Heart right ventricle (tissue), 16 donors: ENCODE results near the gene FOXJ3. TPM values are rescaled to one million over a fixed set of nuclear protein-coding genes. Genes with fewer than 3 reads are reported as not detected.
A peak's percentile ranks its signal among the peaks of the same experiment; 100 is the strongest.

ENCODE experiments used
- ATAC-seq, 8 donors: fragments of 200-7000 bp; cut with Tn5 transposase; one replicate each; pipeline ENCODE4 v1.9.1; 2020; ENCODE audit warnings: mild to moderate bottlenecking in 8 of 8, moderate library complexity in 8 of 8, moderate number of reproducible peaks in 1 of 8
- DNase-seq, 2 donors: peaks; one replicate each; pipeline ENCODE4 v3.0.0-alpha.2; 2020
- H3K27ac ChIP-seq, 10 donors: fragments of 200-600 bp; sonication (generic) in 2 of 10; one replicate each; pipeline versions ENCODE4 v1.5.0 to v1.8.0; 2020 to 2022; ENCODE audit warnings: mild to moderate bottlenecking in 3 of 10
- H3K27me3 ChIP-seq, 7 donors: fragments of 200-600 bp; one replicate each; pipeline ENCODE4 v1.8.0; 2021 to 2022; ENCODE audit warnings: mild to moderate bottlenecking in 2 of 7
- H3K36me3 ChIP-seq, 9 donors: fragments of 200-600 bp; sonication (generic) in 1 of 9; one replicate each; pipeline versions ENCODE4 v1.5.0 to v1.8.0; 2020 to 2022; ENCODE audit warnings: mild to moderate bottlenecking in 2 of 9
- H3K4me1 ChIP-seq, 9 donors: fragments of 200-600 bp; sonication (generic) in 1 of 9; one replicate each; pipeline versions ENCODE4 v1.5.0 to v1.8.0; 2020 to 2022; ENCODE audit warnings: mild to moderate bottlenecking in 4 of 9
- H3K4me3 ChIP-seq, 10 donors: fragments of 200-600 bp; sonication (generic) in 2 of 10; one replicate each; pipeline versions ENCODE4 v1.5.0 to v1.8.0; 2020 to 2022; ENCODE audit warnings: mild to moderate bottlenecking in 7 of 10, moderate library complexity in 2 of 10
- H3K9me3 ChIP-seq, 11 donors: fragments of 200-600 bp in 10 of 11; sonication (generic) in 2 of 11; one replicate each; pipeline versions ENCODE4 v1.5.0 to v1.8.0; 2013 to 2022; ENCODE audit warnings: mild to moderate bottlenecking in 2 of 11, control low read depth in 1 of 11, moderate library complexity in 1 of 11
- WGBS, 2 donors: extraction: QIAGEN DNeasy Blood & Tissue Kit; methylation state at CpG; one replicate each; pipeline ENCODE4 v1.1.7; 2013; ENCODE audit warnings: inconsistent platforms in 1 of 2; 5-methylcytosine and 5-hydroxymethylcytosine counted together
- intact Hi-C, 10 donors: fragments of 100-400 bp; cut with DNase I; formaldehyde crosslinking; loops; one replicate each; pipeline versions ENCODE4 v1.11.1 to v1.14.2; 2022
- polyA plus RNA-seq, 2 donors: library from polyadenylated mRNA; stranded (reverse); fragments of 200-250 nt; gene quantifications; one replicate each; pipeline ENCODE4 v1.2.3, GENCODE V29; 2013
- total RNA-seq, 10 donors: library from RNA; stranded (reverse); fragmentation: NEBNext Ultra II Directional in 3 of 10; extraction: Animal tissue kit (Norgen Biotek cat#: 25700) in 3 of 10; gene quantifications; one replicate each; pipeline versions ENCODE4 v1.2.1 to v1.2.4, GENCODE V29; 2021 to 2023
- TF ChIP-seq, protein P1 (sequence below), 9 donors: fragments of 200-600 bp; sonication (generic) in 2 of 9; IDR thresholded peaks; one replicate each; pipeline versions ENCODE4 v1.5.0 to v1.8.0; 2021 to 2022; ENCODE audit warnings: antibody characterized with exemption in 9 of 9, mild to moderate bottlenecking in 5 of 9, moderate library complexity in 1 of 9
- donor health status: Arrhythmogenic right ventricular cardiomyopathy.
- donor health status: ischemic (EF 13 %, LVEDD 7.1; RV severe dilation, severe dysfunction).
- donor health status: healthy with polysubstance abuse.
- donor health status: DM: no; HTN: yes; CAD: no.
- donor health status: DM: no; HTN: no; CAD: no.
- donor health status: ischemic (EF 25% LVEDD 6.9; RV normal size, moderate dysfunction).
- donor health status: ischemic (EF 25% LVEDD 5.7; RV mildly dilated, moderate dysfunction).
- donor health status: healthy.
- donor health status: DM: yes; HTN: yes; CAD: no.
- donor health status: Ischemic cardiomyopathy.
- donor health status: ischemic (EF 35%, LVEDD 5.7; RV mildly dilated, moderate dysfunction).
- donor health status: nonischemic (EF 11% LVEDD 7.7; RV severe dilation, severe dysfunction).
- donor health status: DM: yes; HTN: yes; CAD: no.
- donor health status: PGD.
- donor health status: ischemic (EF 29% LVEDD 5.4; RV normal size, mild dysfunction).
- donor health status: nonischemic (EF 23%, LVEDD 6.1; RV moderate dilation, normal function).

Gene FOXJ3
- total and polyA plus RNA-seq, 12 donors, result 9.6 to 50.0 (median 40.7) TPM

DNA sequence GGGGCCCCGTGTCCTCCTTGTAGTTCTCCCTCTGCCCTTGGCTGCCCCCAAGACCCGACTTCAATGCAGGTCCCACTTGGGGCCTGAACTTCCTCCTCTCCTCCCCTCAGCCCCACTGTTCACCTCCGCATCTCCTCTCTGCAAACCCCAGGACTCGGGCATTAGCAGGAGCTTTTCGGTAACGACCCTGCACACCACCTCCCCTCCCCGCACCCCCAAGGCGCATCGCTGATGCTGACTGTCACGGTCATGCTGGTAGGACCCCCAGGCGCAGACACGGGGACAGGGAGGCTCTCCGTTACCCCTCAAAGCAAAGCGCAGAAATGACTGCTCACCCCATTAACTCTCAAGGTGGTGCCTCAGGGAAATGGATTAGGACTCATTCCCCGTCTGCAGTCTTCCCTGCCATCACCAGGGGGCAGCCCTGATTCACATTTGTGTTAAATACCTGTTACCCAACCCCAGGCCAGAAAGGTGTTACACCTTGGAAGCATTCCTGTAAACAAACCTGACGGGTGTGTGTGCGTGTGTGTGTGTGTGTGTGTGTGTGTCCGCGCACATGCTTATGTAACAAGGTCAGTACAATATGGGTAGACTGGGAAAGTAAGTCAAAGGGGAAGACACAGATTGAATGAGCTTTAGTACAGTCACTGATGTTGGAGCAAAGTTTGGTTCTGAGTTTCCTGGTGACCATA lies 188.3 kb downstream of the FOXJ3 start:
- H3K27ac ChIP-seq, result no peak overlapping the region
- DNase-seq, result peak; percentile 62 to 68
- H3K9me3 ChIP-seq, result no peaks in the 10 kb centered on the region
- peak; percentile 34 to 82 (median 68) for ATAC-seq
- 15% methylated on average over 19 of the region's 19 CpGs for WGBS, 2 donors
- H3K4me1 ChIP-seq, result peaks cover 0 to 8% (median 0%) of the 10 kb centered on the region in 9 donors
- TF ChIP-seq, protein P1, sequence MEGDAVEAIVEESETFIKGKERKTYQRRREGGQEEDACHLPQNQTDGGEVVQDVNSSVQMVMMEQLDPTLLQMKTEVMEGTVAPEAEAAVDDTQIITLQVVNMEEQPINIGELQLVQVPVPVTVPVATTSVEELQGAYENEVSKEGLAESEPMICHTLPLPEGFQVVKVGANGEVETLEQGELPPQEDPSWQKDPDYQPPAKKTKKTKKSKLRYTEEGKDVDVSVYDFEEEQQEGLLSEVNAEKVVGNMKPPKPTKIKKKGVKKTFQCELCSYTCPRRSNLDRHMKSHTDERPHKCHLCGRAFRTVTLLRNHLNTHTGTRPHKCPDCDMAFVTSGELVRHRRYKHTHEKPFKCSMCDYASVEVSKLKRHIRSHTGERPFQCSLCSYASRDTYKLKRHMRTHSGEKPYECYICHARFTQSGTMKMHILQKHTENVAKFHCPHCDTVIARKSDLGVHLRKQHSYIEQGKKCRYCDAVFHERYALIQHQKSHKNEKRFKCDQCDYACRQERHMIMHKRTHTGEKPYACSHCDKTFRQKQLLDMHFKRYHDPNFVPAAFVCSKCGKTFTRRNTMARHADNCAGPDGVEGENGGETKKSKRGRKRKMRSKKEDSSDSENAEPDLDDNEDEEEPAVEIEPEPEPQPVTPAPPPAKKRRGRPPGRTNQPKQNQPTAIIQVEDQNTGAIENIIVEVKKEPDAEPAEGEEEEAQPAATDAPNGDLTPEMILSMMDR (IDR thresholded peaks at IDR 0.05), result peak; percentile 69 to 81 (median 76)
- H3K4me3 ChIP-seq, result no peak overlapping the region
- peaks cover 0 to 37% (median 18%) of the 10 kb centered on the region in 7 donors for H3K27me3 ChIP-seq
- intact Hi-C loops, result loop anchor here in 5 of 10 donors (1.0 to 10.0 kb wide), 3 partner anchors 26 to 598 kb away; partner anchors contain the start of gene CLDN19 (in 1 of the 5)
- H3K36me3 ChIP-seq, result no peaks in the 10 kb centered on the region

DNA sequence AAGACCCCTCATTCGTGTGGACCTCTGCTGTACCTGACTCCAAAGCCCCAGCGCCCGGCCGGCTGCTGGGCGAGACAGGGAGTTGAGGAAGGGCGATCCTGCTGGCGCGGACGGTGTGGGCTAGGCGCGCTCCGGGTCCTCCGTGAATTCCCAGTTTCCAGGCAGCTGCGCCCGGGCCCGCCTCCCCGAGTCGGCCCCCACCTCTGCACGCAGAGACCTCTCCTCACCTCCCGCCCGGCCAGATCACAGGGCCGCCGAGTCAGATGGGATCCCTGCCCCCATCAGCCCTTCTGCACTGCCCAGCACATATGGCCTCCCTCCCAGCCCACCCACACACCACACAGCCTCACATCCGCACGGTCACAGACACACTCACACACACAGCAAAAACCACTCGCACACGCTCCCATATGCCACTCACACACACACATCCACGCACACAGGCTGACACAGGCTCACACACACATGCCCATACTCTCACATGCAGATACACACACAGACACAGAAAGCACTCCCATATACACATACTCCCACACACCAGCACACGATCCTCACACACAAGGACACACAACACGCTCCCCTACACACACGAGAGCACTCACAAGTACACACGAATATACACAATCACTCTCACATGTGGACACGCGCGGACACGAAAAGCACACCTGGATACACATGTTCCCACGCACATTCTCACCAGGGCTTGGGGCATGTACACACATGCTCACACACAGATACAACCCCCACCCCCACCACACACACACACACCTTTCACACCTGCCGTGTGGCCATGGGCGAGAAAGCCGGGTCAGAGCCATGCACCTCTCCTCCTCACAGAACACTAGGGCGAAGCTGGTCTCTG lies 189.0 kb downstream of the FOXJ3 start:
- H3K36me3 ChIP-seq, result no peaks in the 10 kb centered on the region
- peaks cover 0 to 38% (median 18%) of the 10 kb centered on the region in 7 donors for H3K27me3 ChIP-seq
- peaks cover 0 to 8% (median 0%) of the 10 kb centered on the region in 9 donors for H3K4me1 ChIP-seq
- ATAC-seq (peak in 2 of 8 donors; percentile 16 to 38), DNase-seq (no peak)
- no peak overlapping the region for H3K4me3 ChIP-seq
- intact Hi-C loops, result loop anchor here in 3 of 10 donors (1.0 to 10.0 kb wide), 3 partner anchors 27 to 599 kb away; partner anchors contain the start of gene CLDN19 (in 1 of the 3)
- WGBS, 2 donors, result 53 to 67% methylated on average over 41 of the region's 41 CpGs
- H3K9me3 ChIP-seq, result no peaks in the 10 kb centered on the region
- TF ChIP-seq, protein P1 (IDR thresholded peaks at IDR 0.05), result no peak
- no peak overlapping the region for H3K27ac ChIP-seq

DNA sequence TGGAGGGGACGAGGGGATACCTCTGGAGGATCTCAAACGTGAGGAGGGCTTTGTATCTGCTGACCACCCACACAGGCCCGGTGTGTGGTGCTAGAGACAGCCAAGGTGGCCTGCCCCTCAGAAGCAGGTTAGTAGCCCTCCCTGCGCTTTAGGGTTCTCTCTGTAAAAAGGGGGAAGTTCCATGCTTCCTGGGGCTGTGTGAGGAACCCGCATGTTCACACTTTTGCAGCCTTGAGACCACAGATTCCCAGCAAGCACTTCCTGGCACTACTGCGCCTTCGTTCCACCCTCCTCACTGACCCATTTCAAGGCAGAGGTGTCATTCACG lies 189.7 kb downstream of the FOXJ3 start:
- no peak overlapping the region for H3K4me3 ChIP-seq
- DNase-seq (no peak), ATAC-seq (no peak)
- H3K9me3 ChIP-seq, result no peaks in the 10 kb centered on the region
- TF ChIP-seq, protein P1 (IDR thresholded peaks at IDR 0.05), result no peak
- H3K36me3 ChIP-seq, result no peaks in the 10 kb centered on the region
- 67 to 71% methylated on average over 8 of the region's 8 CpGs for WGBS, 2 donors
- H3K27ac ChIP-seq, result no peak overlapping the region
- intact Hi-C loops, result loop anchor here in 1 of 10 donors (10.0 kb wide), 1 partner anchor 599 kb away; the partner anchor contains the start of gene CLDN19
- peaks cover 0 to 8% (median 0%) of the 10 kb centered on the region in 9 donors for H3K4me1 ChIP-seq
- peaks cover 0 to 40% (median 18%) of the 10 kb centered on the region in 7 donors for H3K27me3 ChIP-seq

DNA sequence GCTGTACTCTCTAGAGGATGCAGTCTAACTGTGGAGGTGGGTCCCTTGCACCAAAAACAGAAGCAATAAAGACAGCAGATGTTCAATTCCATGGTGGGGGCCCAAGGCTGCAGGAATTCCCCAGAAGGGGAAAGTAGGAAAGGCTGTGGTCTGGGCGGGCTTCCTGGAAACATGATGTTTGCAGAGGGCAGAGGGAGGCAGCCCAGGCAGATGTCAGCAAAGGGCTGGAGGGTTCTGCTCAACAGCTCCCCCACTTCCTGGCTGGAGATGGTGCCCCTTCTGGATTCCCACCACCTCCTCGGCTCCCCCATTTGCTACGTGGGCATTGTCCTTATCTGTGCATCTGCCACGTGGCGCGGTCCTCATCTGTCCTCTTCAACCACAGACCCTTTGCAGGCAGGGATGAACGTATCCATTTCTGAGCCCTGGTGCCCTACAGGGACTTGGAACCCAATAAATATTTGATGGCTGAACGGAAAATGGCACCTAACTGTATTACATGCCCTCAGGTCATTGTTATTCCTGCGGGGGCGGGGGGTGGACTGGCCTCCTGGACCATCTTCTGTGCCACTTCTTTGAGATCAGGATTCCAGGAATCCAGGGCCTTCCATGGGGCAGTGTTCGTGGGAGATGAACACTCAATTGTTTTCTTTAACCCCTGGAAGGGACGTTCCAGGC lies 190.2 kb downstream of the FOXJ3 start:
- no peak overlapping the region for H3K27ac ChIP-seq
- H3K9me3 ChIP-seq, result no peaks in the 10 kb centered on the region
- H3K27me3 ChIP-seq, result peaks cover 0 to 43% (median 18%) of the 10 kb centered on the region in 7 donors
- no peak overlapping the region for H3K4me3 ChIP-seq
- intact Hi-C loops, result loop anchor here in 1 of 10 donors (10.0 kb wide), 1 partner anchor 600 kb away; the partner anchor contains the start of gene CLDN19
- no peak for DNase-seq
- ATAC-seq, result no peak
- TF ChIP-seq, protein P1 (IDR thresholded peaks at IDR 0.05), result no peak
- H3K36me3 ChIP-seq, result no peaks in the 10 kb centered on the region
- H3K4me1 ChIP-seq, result peaks cover 0 to 8% (median 0%) of the 10 kb centered on the region in 9 donors
- 71 to 72% methylated on average over 12 of the region's 12 CpGs for WGBS, 2 donors
